GM18520 (cell line): ENCODE measurements around the gene KLHL33.

Experiments
- ATAC-seq: cut with Tn5 transposase; IDR thresholded peaks from one replicate; pipeline ENCODE4 v1.9.1; 2021; ENCODE audit not compliant: unreplicated experiment

Gene KLHL33

DNA sequence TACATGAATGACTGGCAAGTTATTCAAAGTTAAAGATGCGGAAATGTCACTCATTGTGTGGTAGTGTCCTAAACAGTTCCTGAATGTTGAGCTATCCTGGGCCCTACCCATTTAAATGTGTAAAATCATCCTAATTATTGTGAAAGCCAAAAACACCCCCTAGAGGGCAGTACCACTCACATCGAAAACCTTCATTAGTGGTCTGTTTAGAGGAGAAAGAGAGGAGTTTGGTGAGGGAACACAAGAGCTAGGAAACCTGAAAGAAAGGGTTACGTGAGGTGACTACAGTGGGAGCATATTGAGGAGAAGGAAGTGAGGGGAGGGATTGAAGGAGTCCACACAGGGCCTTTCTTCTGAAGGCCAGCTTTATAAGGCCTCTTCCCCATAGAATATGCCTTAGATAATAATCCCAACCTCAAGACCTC lies 20.2 kb downstream of the KLHL33 start:
- peak; percentile 41 for ATAC-seq

DNA sequence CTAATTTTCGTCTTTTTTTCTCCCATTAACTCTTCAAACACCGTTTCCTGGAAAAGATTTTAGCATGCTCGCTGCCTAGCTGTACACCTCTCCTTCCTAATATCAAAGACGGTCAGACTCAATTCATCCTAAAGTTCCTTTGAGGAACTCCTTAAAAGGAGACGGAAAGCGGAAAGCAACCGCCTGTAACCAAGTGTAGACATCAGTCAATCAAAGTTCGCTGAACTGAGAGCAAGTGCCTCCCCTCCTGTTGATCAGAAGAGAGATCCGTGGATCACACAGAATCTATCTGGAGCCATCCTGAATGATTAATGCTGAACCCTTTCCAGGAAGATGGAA lies 22.3 kb downstream of the KLHL33 start:
- ATAC-seq: no peak

DNA sequence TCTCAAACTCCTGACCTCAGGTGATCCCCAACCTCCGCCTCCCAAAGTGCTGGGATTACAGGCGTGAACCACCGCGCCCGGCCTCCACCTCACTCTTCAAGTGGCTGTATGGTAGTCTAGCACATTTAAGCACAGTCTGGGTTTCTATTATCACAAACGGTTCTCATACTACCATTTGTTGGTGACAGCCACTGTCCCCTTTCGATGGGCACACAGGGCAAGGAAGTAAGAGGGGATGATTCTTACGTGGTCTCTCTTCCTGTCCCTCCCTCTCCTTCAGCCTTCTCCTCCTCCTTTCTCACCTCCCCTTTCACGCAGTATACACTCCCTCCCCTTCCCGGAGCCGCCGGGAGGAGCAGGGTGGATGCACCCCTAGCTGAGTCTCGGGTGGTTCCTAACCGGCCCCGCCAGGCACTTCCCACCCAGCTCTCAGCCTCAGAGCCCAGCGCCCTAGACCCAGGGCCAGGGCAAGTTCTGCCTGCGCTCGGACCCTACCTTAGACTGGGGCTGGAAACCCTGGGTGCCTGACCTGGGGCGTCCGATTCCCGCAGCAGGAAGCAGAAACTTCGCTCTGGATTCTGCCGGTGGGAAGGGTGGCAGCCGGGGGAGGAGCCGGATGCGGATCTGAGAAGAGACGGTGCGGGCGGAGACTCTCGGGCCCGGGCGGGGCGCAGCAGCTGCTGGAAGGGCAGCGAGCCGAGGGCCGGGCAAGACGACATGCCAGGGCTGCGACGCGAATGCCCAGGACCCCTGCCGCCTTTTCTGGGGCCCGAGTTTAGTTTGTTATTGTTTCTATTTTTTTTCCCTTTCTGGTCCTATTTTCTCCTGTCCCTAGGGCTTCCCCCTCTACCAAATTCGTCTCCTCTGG lies 22.9 kb downstream of the KLHL33 start, which contains the start of gene TEP1:
Gene TEP1 (minus strand): TSS at position 626 of the 868 bp plus-strand sequence. CDS start 5,062 bp downstream, outside the sequence.
- ATAC-seq: peak; percentile 43

DNA sequence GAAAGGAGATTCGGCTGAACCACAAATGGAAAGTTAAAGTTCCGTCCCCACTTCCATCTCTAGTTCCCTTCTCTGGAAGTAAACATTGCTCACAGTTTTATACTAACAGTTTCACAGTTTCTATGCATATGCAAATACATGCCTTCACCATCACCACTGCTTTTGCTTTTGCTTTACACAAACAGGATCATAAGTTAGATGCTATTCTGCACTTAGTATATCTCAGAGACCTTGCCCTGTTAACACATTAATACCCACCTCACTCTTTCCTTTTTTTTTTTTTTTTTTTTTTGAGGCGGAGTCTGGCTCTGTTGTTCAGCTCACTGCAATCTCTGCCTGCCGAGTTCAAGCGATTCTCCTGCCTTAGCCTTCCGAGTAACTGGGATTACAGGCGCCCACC lies 23.6 kb downstream of the KLHL33 start:
- peak; percentile 69 for ATAC-seq

DNA sequence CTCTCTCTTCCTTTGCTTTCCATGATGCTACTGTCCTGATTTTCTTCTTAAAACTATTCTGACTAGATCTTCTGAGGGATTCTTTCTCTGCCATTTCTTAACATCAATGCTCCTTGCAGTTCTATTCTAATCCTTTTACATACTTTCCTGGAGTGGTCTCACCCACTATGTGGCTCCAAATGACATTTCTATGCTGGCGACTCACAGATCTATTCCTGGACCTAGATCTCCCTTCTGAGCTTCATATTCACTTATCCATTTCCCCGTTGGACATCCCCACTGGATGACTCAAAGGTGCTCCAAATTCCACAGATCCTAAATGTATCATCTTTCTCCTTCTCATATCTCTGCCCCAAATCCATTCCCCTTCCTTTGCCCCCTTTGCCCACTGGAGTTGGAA lies 26.7 kb downstream of the KLHL33 start:
- ATAC-seq: no peak

DNA sequence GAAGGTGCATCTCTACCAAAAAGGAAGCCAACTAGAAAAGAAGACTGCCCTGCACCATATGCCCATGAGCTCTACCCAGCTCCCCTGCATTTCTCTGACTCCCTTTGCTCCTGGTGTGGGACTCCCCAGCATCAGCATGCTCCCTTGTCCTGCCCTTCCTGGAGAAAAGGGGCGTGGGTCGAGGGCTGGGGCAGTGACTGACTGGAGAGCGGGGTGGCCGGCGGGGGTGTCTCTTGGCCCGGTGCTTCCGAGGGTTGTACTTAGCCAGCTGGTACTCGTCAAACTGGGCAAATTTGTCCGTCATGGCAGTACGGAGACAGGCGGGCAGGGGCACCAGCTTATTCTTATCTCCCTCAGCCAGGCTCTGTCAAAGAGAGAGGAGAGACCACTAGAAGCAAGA lies 32.4 kb downstream of the KLHL33 start:
- ATAC-seq: no peak

DNA sequence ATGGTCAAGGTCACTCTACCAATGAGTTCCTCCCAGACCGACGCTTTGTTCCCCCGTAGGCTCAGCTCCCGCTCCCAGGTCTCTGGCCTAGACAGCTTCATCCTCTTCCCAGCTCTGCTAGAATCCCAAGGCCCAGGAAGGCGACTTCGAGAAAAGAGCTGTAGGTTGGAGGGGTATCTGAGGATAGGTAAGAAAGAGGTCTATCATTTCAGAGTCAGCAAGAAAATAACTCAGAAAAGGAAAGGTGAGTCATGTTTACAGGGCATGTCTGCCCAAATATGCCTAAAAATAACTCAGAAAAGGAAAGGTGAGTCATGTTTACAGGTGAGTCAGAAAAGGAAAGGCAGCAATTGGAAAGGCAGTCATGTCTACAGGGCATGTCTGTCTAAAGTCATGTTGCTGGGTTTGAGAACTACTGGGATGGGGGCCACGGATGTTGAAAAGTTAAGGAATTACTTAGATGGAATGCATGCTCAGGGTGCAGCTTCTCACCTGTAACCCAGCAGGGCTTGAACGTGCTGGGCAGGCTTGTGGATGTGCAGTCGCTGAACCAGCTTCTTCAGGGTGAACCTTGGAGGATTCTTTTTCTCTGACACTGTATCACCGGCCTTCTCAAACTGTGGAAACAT lies 34.9 kb downstream of the KLHL33 start:
- ATAC-seq: no peak

DNA sequence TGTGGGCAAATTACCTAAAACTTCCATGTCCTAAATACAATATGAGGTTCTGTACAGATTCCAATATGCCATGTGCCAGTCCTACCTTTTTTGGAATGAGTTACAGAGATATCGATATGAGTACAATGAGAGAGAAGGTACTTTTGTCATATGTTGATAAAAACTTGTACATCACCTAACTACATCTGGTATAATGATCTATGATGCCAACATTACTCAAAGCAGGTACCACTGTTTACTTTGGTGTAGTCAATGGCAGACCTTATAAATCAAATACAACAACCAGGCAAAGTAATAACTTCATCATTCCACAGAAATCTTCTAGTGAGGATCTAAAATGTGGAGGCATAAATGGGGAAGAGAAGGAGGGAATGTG lies 35.4 kb downstream of the KLHL33 start:
- ATAC-seq: no peak

DNA sequence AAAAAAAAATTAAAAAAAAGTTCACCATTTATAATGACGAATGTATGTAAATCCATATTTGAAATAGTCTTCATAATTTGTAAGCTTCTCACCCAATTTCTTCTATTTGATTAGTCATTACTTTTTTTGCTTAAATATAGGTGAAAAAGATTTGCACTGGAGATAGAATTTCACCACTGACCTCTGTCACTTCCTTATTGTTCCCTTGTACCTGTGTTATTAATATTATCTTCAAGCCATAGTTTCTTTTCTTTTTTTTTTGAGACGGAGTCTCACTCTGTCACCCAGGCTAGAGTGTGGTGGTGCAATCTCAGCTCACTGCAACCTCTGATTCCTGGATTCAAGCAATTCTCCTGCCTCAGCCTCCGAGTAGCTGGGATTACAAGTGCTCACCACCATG lies 38.5 kb downstream of the KLHL33 start:
- ATAC-seq: no peak

DNA sequence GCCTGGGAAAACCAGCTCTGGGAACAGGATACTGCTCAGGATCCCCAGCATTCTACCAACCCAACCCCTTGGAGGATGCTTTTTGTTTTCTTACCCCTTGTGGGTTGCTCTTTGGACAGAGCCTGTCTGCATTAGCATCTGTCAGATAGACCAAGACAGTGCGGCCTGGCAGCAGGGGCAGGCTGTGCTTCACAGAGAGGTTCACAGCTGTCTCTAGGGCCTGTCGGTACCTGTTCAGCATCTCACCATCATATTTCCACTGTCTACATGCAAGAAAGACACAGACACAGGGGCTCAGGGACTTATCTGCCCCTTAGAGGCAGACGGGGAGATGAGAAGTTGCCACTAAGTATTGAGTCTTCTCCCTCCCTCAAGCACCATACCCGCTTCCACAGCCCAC lies 44.5 kb downstream of the KLHL33 start:
- ATAC-seq: no peak

DNA sequence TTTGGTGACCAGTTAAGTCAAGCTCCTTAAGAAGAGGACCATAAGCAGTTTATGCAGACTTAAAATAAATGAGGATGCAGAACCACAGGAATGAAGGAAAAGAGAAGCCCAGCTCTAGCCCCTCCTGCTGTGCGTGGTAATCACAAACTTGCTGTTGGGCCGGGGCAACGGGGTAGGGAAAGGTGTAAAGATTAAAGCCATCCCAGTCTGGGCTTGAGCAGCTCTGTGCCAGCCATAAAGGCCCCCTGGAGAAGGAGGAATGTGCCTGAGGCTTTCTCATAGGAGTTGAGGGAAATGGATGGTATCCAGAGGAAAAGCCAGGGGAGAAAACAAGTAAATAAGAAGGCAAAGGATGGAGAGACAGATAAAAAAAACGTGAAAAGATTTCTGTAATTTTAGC lies 47.8 kb downstream of the KLHL33 start:
- no peak for ATAC-seq

DNA sequence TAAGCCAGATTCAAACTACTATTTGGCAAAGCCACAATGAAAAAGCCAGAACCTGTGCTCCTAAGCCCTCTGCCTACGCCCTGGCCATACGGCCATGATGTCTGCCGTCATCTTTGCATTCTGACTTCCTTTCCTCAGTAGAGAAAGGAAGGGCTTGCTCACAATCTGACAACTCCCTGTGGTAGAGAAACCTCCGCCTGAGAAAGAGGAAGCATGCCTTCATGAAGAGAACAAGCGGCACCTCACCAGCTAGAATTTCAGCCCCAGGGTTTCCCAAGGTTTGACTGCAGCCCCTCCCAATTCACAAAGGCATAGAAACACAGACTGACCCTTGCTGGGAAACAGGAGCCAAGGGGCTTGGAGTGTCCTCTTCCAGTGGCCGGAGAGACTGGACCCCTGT lies 48.4 kb downstream of the KLHL33 start:
- no peak for ATAC-seq

DNA sequence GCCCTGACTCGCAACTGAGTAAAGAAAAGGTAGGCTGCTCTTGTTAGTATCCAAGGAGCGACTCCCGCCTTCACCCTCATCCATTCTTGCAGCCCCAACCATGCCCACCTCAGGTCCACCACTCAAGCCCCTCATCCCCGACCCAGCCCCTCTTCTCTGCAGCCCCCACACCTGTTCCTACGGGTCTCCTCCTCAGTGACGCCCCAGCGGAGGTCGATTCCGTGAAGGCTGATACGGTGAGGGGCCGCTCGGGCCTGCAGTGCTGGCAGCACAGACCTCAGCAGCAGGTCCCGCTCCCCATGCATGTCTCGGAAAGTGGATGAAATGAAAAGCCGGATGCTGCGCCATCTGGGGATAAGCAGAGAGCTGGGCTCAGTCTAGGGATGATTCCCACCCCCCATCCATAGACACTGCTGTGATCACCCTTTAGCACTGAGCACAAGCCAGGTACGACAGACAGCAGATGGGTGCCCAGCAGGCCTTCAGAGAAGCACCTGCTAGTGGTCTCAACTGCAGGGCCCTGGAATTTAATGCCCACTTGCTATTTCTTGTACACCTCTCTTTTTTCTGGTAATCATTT lies 49.6 kb downstream of the KLHL33 start:
- ATAC-seq: no peak

DNA sequence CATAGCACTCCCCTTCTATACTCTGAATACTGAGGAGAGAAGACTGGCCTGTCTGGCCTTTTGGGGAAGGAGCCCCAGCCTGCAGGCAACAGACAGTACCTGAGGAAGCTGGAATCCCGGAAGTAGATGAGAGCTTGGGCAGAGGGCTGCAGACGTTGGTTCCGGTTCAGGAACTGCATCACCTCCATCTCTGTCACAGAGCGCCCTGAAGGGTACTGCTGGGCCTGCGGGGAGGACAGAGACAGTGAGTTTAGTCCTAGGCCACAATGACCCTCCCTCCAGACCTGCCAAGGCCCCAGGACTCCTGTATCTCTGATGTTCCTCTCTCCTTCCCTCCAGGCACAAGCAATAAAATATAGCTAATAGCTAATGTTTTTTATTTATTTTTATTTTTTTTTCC lies 51.1 kb downstream of the KLHL33 start:
- ATAC-seq: no peak

DNA sequence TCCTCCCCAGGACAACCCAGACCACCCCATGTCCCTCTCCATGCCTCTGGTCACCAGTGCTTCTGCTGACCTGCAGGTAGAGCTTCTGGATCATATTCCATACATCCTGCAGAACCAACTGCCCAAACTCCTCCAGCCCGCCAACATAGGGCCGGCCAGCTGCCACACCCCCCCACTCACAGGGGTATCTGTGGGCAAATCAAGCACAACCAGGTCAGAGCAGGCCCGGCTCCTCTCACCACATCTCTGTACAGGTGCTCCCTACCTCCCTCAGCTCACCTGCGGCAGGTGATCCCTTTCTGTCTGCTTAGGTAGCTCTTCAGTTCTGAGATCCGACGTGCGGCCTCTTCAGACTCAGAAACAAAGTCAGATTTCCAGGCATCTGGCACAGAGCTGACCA lies 51.6 kb downstream of the KLHL33 start:
- no peak for ATAC-seq

DNA sequence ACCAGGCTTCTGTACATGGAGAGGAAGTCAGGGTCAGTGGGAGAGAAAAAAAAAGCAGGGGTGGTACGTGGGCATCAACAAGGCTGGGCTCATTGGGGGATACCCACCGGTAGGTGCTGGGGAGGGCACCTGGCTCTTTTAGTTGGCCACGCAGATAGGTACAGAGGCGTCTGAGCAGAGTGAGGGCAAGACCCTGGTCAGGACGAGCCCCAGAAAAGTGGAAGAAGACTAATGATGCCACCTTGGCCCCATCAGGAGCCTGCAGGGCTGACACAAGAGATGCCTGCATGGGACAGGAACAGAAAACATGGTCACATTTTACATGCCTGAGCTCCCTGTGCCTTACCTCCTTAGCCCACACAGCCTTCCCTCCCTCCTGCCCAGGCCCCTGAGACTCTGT lies 52.3 kb downstream of the KLHL33 start:
- no peak for ATAC-seq

DNA sequence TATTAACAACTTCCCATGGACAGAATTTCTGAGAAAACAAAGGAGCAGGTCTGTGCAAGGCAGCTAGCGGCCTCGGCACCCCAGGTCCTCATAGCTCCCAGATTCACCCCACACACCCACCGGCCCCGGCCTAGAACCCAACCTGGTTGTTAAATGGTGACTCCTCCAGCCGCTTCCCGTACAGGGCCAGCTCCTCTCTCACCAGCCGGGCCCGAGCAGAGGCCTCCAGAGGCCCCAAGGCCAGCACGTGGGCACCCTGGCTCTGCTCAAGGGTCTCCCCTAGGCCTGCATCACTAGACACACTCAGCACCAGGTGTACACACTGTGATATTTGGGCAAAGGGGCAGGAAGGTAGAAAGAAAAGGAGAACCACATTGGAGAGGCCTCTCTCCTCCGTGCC lies 52.9 kb downstream of the KLHL33 start:
- ATAC-seq: no peak

DNA sequence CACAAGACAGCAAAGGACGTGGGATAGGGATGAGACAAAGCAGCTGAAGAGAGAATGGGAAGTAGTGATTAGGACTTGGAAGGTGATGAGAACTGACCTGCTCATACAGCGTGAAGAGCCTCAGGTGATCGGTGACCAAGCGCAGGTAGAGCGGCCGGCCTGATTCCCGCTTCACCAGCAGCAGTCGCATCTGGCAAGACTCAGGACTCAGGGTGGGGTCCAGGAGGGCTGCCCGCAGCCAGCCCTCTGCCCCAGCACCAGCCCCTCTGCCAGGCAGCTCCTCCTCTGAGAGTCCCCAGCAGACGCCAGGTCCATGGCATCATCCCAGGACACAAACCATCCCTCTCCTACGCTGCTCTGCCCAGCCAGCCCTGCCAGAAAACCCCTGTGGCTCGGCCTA lies 53.4 kb downstream of the KLHL33 start:
- ATAC-seq: no peak

DNA sequence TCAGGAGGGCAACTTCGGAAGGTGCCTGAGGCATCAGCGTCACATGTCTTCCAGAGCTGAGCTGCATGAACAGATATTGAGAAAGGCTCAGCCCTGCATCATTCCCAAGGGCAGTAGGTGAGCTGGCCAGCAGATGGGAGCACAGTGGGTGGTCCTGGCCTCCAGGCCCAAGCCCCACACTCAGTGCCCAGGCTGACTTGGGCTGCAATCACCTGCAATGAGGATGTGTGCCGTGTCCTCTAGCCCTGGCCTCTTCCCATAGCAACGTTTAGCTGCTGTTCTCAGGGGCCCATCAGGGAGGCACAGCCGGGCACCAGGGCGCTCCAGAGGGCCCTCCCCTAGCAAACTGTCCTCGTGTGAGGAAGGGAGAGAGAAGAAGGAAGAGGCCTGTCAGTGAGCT lies 54.6 kb downstream of the KLHL33 start:
- no peak for ATAC-seq

DNA sequence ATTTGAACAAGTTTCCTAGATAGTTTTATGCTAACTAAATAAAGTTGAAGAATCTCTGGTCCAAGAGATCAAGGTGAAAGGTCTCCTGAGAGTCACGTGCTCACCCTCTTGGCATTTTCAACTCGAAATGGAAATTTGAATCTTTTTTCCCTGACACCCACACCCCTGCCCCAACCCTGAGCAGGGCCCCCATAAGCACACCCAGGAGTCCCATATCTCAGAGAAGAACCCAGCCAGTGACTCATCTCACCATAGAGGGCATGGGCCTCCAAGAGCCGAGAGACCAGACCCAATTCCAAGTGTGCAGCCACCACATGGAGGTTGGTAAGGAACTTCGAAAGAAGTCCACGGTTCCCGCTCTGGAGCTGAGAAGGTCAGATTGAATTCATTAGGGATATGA lies 55.3 kb downstream of the KLHL33 start:
- ATAC-seq: no peak

DNA sequence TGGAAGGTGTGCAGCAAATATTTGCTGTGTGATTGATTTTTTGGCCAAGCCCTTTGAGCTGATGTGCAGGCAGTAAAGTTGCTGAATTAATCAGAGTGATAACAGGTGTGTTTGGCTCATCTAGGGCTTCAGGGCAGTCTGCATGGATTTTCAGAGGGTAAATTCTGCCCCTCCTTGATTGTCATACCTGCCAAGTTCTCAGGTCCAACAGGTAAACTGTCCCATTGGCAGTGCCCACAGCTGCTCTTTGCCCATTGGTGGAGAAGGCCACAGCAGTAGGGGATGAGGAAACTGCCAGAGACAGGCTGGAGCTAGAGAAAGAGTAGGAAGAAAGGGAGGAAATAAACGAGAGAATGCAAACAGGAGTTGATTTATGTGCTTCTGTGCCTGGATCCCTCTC lies 56.2 kb downstream of the KLHL33 start:
- no peak for ATAC-seq

DNA sequence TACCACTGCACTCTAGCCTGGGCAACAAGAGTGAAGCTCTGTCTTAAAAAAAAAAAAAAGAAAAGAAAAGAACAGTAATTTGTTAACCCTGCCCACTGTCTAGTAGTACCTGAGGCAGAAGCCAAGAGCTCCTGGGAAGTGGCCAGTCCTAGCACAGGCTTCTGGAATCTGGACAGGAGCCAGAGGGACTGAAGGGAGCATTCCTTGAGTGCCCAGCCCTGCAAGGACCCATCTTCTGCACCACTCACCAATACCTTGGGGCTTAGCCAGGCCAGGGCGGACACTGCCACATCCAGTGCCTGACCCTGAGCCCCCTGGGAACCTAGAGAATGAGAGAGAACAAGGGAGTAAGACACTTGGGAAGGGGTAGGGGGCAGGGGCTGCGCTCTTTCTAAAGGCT lies 58.8 kb downstream of the KLHL33 start:
- no peak for ATAC-seq
